HG02571 (cell line): ENCODE data around the gene OR10H1.
"Not testable (repeated sequence)": the region's sequence is repeated elsewhere in the genome, so short reads cannot be mapped to it uniquely, and the experiment has no call there.

ENCODE experiments used
- ATAC-seq: cut with Tn5 transposase; IDR thresholded peaks from one replicate; pipeline ENCODE4 v1.9.1; 2021; ENCODE audit warnings: mild to moderate bottlenecking, moderate library complexity; ENCODE audit not compliant: unreplicated experiment

OR10H1 gene

GRCh38 chr19:15775249-15775648 lies 40.2 kb downstream of the OR10H1 start:
- ATAC-seq = no peak

GRCh38 chr19:15774159-15774558 lies 41.3 kb downstream of the OR10H1 start:
- not testable (repeated sequence) for ATAC-seq

GRCh38 chr19:15769586-15769985 lies 45.9 kb downstream of the OR10H1 start:
- ATAC-seq = no peak

GRCh38 chr19:15759962-15760565 lies 55.4 kb downstream of the OR10H1 start:
- ATAC-seq = no peak

- ATAC-seq = no peak
Observed at GRCh38 chr19:15758379-15758778, 57.1 kb downstream of the OR10H1 start.
